Measurements from ENCODE around the gene ZNHIT6.
"Not testable (repeated sequence)": the region's sequence is repeated elsewhere in the genome, so short reads cannot be mapped to it uniquely, and the experiment has no call there.

Gene ZNHIT6, protein sequence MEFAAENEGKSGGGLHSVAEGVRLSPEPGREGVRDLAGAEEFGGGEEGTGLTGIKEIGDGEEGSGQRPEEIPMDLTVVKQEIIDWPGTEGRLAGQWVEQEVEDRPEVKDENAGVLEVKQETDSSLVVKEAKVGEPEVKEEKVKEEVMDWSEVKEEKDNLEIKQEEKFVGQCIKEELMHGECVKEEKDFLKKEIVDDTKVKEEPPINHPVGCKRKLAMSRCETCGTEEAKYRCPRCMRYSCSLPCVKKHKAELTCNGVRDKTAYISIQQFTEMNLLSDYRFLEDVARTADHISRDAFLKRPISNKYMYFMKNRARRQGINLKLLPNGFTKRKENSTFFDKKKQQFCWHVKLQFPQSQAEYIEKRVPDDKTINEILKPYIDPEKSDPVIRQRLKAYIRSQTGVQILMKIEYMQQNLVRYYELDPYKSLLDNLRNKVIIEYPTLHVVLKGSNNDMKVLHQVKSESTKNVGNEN

DNA sequence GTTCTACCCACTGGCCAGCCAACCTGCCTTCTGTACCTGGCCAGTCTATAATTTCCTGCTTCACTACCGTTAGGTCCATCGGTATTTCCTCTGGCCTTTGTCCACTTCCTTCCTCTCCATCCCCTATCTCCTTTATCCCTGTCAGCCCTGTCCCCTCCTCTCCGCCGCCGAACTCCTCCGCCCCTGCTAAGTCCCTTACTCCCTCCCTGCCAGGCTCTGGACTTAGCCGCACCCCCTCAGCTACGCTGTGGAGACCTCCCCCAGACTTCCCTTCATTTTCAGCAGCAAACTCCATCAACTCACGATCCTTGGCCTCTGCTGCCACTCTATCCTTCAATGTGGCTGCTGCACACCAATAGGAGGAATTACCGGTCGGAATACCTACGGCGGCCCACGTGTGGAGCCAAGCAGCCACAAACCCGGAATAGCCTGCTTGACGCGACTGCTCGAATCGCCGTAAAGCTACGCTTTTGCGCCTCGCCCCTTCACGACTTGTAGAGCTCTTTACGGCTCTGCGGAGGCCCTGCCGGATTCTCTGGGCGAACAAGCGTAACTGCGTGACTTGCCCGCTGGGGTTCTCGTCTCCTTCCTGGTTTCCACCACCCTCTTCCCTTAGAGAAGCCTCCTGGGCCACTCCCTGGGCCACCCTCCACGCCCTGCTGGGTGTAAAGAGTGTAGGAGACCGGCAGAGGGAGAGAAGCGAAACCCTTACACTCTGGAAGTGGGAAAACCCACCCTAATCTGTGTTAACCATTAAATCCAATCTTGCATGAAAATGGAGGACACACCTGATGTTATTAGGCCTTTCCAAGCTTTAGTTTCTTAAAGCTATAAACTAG lies at the start of gene ZNHIT6:
TSS of gene ZNHIT6 (minus strand) at position 444 of the 839 bp plus-strand sequence. CDS start at position 295, 149 bp downstream.
- DNase-seq: peak; percentile 84 to 86

DNA sequence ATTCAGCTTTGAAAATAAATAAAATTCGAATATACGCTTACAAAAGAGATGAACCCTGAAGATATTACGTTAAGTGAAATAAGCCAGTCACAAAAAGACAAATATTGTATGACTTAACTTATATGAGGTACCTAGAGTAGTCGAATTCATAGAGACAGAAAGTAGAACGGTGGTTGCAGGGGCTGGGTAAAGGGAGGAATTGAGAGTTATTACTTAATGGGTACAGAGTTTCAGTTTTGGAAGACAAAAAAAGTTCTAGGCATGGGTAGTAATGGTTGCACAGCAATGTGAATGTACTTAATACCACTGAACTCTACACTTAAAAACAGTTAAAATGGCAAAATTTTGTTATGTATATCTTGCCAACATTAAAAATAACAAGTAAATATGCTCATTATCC lies 48.6 kb upstream of the ZNHIT6 start:
- no peak for DNase-seq

DNA sequence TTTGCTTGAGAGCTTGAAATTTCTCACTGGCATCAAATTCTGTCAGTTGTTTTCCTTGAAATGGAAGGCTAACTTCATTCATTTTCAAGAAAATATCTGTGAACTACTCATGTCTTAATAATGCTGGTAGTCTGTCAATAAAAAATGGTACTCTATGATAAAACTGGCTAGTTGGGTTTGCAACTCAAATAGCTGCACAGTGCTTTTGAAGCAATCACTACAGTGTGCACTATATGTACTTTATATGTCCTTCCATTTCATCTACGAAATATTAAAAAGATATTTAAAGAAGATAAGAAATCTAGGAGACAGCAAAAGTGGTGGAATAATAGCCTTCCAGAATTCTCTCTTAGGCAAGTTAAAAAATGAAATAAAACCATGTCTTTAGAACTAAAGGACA lies 39.9 kb upstream of the ZNHIT6 start:
- no peak for DNase-seq

DNA sequence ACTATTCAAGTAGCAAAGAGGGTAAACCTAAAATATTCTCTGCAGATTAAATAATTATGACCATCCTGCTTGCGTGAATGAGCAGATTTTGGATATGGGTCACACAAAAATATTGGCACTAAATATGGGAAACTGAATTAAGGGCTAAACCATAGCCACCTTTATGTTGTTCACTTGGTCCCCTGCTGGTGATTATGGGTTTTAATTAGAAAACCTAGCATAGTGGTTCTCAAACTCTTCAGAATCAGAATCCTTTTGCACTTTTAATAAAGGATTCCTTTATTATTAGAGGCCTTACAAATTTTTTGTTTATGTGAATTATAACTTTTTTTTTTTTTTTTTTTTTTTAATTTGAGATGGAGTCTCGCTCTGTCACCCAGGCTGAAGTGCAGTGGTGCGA lies 38.5 kb upstream of the ZNHIT6 start:
- no peak for DNase-seq

GRCh38 chr1:85743814-85744213 lies 35.6 kb upstream of the ZNHIT6 start:
- no peak for DNase-seq

DNA sequence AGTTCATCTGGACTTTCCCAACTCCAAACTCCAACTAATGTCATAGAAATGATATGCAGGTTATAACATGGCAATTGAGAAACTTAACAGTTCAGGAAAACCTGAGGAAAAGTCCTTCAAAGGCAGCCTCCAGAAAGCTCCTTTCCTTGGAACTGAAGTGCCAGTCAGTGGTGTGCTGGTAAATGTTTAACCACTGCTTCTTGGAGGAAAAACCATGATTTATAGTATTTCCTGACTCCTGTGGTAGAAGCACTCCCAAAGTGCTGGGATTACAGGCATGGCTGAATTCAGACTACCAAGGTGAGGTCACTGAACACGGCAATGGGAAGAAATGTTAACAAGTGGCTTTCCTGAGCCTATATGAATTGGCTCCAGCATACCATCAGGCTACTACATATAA lies 26.7 kb upstream of the ZNHIT6 start:
- DNase-seq: no peak

- no peak for DNase-seq
Observed at GRCh38 chr1:85718678-85719340, 10.6 kb upstream of the ZNHIT6 start.

DNA sequence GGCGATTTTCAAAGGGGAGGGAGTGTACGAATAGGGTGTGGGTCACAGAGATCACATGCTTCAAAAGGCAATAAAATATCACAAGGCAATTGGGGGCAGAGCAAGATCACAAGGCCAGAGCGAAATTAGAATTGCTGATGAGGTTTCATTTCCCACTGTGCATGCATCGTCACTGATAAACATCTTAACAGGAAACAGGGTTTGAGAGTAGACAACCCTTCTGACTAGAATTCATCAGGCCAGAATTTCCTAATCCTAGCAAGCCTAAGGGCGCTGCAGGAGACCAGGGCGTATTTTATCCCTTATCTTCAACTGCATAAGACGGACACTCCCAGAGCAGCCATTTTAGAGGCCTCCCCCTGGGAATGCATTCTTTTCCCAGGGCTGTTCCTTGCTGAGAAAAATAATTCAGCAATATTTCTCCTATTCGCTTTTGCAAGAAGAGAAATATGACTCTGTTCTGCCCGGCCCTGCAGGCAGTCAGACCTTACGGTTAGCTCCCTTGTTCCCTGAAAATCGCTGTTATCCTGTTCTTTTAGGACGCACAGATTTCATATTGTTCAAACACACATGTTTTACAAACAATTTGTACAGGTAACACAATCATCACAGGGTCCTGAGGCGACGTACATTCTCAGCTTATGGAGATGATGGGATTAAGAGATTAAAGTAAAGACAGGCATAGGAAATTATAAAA lies 6.3 kb upstream of the ZNHIT6 start:
- DNase-seq: not testable (repeated sequence)

GRCh38 chr1:85708829-85709227 lies 595 bp upstream of the ZNHIT6 start:
- no peak for DNase-seq

- DNase-seq: peak in 1 of 2 donors; percentile 16
Observed at GRCh38 chr1:85707267-85707989, 805 bp downstream of the ZNHIT6 start.

GRCh38 chr1:85705940-85706339 lies 2.3 kb downstream of the ZNHIT6 start:
- DNase-seq: no peak

DNA sequence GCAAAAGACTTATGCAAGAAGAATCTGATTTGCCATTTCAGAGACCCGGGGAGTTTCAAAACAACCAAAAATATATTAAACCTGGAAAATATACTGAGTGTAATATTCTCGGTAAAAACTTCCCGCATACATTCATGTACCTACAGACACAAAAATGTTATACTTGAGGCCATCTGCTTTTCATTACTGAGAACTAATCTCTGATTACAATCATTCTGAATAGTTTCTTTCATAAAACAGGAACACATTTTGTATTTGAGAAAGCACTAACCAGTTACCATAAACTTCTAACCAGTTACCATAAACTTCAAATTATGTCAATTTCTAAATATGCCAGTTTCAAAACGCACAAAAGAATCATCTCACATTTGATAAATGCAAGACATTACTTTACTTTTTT lies 7.8 kb downstream of the ZNHIT6 start:
- no peak for DNase-seq

- no peak for DNase-seq
Observed at GRCh38 chr1:85697895-85698294, 10.3 kb downstream of the ZNHIT6 start.

DNA sequence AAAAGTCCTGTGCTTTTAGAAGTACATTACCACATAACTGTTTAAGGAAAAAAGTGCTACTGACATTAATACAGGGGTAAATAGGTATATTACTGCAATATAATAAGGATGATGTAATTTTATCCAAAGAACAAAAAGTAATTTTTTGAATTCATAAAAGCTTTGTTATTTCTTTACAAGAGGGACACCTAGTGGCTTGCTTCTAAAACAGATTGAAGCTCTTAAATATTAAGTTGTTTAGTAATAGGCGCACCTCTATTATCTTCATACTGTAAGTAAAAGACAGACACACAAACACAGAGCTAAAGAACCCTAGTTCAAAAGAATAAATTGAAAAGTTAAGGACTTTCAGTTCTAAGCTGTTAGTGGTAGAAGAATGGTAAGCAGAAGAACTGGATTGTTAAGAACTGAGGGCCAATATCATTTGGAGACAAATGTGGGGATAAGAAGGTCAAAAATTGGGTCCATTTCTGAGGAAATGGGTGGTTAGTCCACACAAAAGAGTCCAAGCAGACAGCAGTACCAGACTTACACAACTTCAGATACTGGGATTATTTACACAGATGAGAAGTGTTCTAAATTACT lies 15.4 kb downstream of the ZNHIT6 start:
- no peak for DNase-seq

GRCh38 chr1:85689775-85690404 lies 18.3 kb downstream of the ZNHIT6 start:
- no peak for DNase-seq

- no peak for DNase-seq
Observed at GRCh38 chr1:85683292-85684025, 24.8 kb downstream of the ZNHIT6 start.

DNA sequence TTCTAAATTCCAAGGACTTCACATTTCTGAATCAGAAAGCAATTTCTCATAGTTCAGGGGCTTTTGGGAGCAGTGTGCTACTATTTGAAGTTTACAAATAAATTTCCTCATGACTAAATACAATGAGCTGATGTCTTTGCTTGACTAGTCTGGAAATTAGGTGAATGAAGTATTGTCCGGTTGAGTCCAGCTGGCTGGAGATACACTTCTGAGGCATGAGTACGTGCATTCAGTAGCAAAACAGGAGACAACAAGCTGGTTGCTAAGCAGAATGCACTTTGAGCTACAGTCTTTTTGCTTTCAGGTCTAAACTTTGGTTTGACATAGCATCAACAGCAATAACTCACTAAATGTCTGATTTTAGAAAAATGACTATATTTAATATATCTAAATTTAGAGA lies 27.1 kb downstream of the ZNHIT6 start:
- no peak for DNase-seq

GRCh38 chr1:85678193-85678592 lies 30.0 kb downstream of the ZNHIT6 start:
- DNase-seq: no peak

DNA sequence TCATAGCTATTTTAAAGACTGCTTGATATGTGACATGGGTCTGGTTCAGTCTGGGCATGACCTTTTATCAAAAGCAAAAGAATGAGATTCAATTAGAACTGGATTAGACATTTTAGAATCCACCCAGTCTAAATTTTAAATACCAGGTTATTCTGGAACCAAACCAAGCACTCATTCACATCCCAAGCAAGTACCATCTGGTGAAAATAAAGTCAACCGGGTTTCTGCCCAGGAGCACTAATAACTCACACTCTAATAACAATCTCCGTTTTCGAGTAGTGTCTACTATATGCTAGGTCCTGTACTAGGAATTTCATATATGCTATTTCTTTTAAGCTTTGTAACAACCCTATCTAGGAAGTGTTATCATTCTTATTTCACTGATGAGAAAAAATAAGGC lies 30.6 kb downstream of the ZNHIT6 start:
- no peak for DNase-seq

DNA sequence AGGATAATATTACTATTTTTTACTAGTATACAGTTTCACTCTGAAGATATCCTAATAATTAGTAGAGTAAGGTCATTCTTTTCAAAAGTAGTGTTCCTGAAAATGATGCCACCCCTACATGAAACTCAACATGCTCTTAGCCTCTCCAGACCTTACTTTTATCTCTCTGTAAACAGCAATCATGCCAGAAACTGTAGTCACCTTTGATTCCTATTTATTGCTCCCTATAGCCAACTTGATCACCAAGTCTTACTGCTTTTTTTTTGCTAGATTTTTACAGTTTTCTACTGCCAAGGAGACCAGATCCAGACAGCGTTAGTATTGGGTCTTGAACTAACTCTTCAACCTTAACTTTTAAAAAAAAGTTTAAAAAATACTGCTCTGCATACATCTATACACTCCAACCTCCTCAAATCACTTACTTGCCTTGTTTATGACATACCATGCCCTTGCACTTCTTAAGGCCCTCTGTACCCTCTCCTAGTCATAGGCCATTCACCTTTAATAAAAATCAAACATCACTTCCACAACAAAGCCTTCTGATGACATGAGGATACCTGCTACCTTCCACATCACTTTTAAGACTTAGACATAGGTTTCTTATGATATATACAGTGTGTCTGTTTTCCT lies 36.1 kb downstream of the ZNHIT6 start:
- DNase-seq: no peak

Data from stimulated activated CD4-positive, alpha-beta T cell treated with anti-CD3 and anti-CD28 coated beads, Interleukin-2, amount 100 ng/mL, for 24 hours (primary cell).